K562 (cell line): ENCODE results near the gene EXT2. TPM values are rescaled to one million over a fixed set of nuclear protein-coding genes. Genes with fewer than 3 reads are reported as not detected.

Experiments used
- ATAC-seq: fragments of 200-7000 bp; cut with Tn5 transposase; 3 replicates; pipeline ENCODE4 v1.9.1; 2020; ENCODE audit warnings: moderate library complexity
- BruUV-seq: library from RNA; stranded (reverse); fragments of 400-500 nt; replicated peaks from 2 replicates; lab custom pipeline; 2021; lab: Mats Ljungman, UMichigan
- CTCF ChIA-PET: fragments of 300-600 bp; formaldehyde crosslinking; extraction: SDS; loops from one replicate; lab custom pipeline; 2021; ENCODE audit warnings: low intra/inter-chr PET ratio; lab: Yijun Ruan, JAX
- POLR2A ChIA-PET: fragments of 300-600, 350-650 bp; sonication (Branson Sonifier 250); formaldehyde crosslinking; extraction: SDS; loops from one replicate; lab custom pipeline; 2021; ENCODE audit warnings: antibody characterized with exemption, inconsistent platforms; lab: Yijun Ruan, JAX
- DNase-seq, 4 experiments: peaks; one replicate each; pipeline versions ENCODE4 v3.0.0 to v3.0.0-alpha.2; 2011 to 2018; ENCODE audit warnings: low spot score in 3 of 4, mixed read lengths in 3 of 4; ENCODE audit errors: extremely low read depth in 1 of 4
- FAIRE-seq: peaks from 2 replicates; lab custom pipeline; 2011; peaks lifted over from hg19 to GRCh38; lab: Jason Lieb, UNC
- H2AFZ ChIP-seq: 2 replicates; pipeline ENCODE4 v1.6.0; 2011; ENCODE audit warnings: low read depth, low read length, control low read depth, inconsistent platforms
- H3K27ac ChIP-seq: fragments of 200-600 bp; 3 replicates; pipeline ENCODE4 v1.8.0; 2011; ENCODE audit warnings: low read depth, mild to moderate bottlenecking, control low read depth, inconsistent platforms, low read length, moderate library complexity, mixed read lengths; ENCODE audit errors: extremely low read depth
- H3K27me3 ChIP-seq, 2 experiments: fragments of 300-600 bp in 1 of 2; 2 replicates in 1 of 2; 3 replicates in 1 of 2; pipeline versions ENCODE4 v1.6.0 to v1.8.0; 2011; ENCODE audit warnings: inconsistent platforms in 2 of 2, low read length in 2 of 2, mild to moderate bottlenecking in 1 of 2, mixed read lengths in 1 of 2, moderate library complexity in 1 of 2; ENCODE audit not compliant: control insufficient read depth in 2 of 2, insufficient read depth in 2 of 2
- H3K36me3 ChIP-seq: fragments of 300-600 bp; 3 replicates; pipeline ENCODE4 v1.8.0; 2011; ENCODE audit warnings: mild to moderate bottlenecking, low read length, inconsistent platforms; ENCODE audit not compliant: control insufficient read depth, insufficient read depth
- H3K4me1 ChIP-seq, 2 experiments: fragments of 200-600 bp in 1 of 2; replicated peaks in 1 of 2; 2 replicates in 1 of 2; 3 replicates in 1 of 2; pipeline versions ENCODE4 v1.5.1 to v1.8.0; 2011; ENCODE audit warnings: inconsistent platforms in 2 of 2, low read length in 2 of 2, mild to moderate bottlenecking in 1 of 2, mixed read lengths in 1 of 2, moderate library complexity in 1 of 2; ENCODE audit not compliant: control insufficient read depth in 2 of 2, insufficient read depth in 2 of 2
- H3K4me2 ChIP-seq: 2 replicates; pipeline ENCODE4 v1.6.1; 2011; ENCODE audit warnings: low read length, control low read depth, inconsistent platforms, mixed read lengths; ENCODE audit not compliant: insufficient read depth
- H3K4me3 ChIP-seq: fragments of 200-600 bp; sonication (generic), shearing (Covaris generic); 2 replicates; pipeline ENCODE4 v1.5.1; 2016; ENCODE audit warnings: control low read depth, inconsistent platforms
- H3K79me2 ChIP-seq: fragments of 200-600 bp; 3 replicates; pipeline ENCODE4 v1.8.0; 2011; ENCODE audit warnings: low read length, inconsistent platforms; ENCODE audit not compliant: control insufficient read depth, insufficient read depth
- H3K9ac ChIP-seq, 2 experiments: 2 replicates each; pipeline versions ENCODE4 v1.6.0 to v1.6.1; 2011; ENCODE audit warnings: low read depth in 2 of 2, low read length in 2 of 2, control low read depth in 1 of 2, inconsistent platforms in 1 of 2, mild to moderate bottlenecking in 1 of 2, mixed read lengths in 1 of 2; ENCODE audit not compliant: insufficient read depth in 1 of 2
- H3K9me1 ChIP-seq: one replicate; pipeline ENCODE4 v1.6.0; 2011; ENCODE audit warnings: inconsistent platforms, mild to moderate bottlenecking, low read length, moderate library complexity; ENCODE audit not compliant: control insufficient read depth, insufficient read depth
- H3K9me3 ChIP-seq: replicated peaks from 2 replicates; pipeline ENCODE4 v1.5.1; 2011; ENCODE audit warnings: low read depth, low read length, inconsistent platforms; ENCODE audit not compliant: control insufficient read depth, insufficient read depth
- H4K20me1 ChIP-seq: replicated peaks from 2 replicates; pipeline ENCODE4 v1.6.1; 2011; ENCODE audit warnings: low read length, inconsistent platforms, mixed read lengths; ENCODE audit not compliant: control insufficient read depth, insufficient read depth
- GTF2F1 ChIP-seq: IDR thresholded peaks from 2 replicates; pipeline ENCODE4 v1.6.1; 2011; ENCODE audit warnings: low read depth, low read length, improper control_type of control experiment
- KAT2B ChIP-seq: IDR thresholded peaks from one replicate; pipeline ENCODE4 v1.6.1; 2012; ENCODE audit warnings: low read depth, mild to moderate bottlenecking, control low read depth, inconsistent platforms, low read length, moderate library complexity
- SP2 ChIP-seq: IDR thresholded peaks from 2 replicates; pipeline ENCODE4 v1.6.1; 2011; ENCODE audit warnings: mild to moderate bottlenecking, low read depth, low read length, moderate library complexity; ENCODE audit not compliant: poor library complexity, severe bottlenecking; ENCODE audit errors: extremely low read depth
- ZBTB1 ChIP-seq: sonication (generic); formaldehyde crosslinking; IDR thresholded peaks from 2 replicates; pipeline ENCODE4 v1.8.1; 2023; ENCODE audit warnings: missing genetic modification reagents, low read depth, mild to moderate bottlenecking, borderline replicate concordance
- WGBS: fragments of 100-300 bp; shearing (Covaris generic); methylation state at CpG from one replicate; pipeline ENCODE4 v1.1.6; 2016; ENCODE audit warnings: low coverage, mixed read lengths; ENCODE audit not compliant: insufficient coverage; ENCODE audit errors: missing lambda C conversion rate; 5-methylcytosine and 5-hydroxymethylcytosine counted together
- in situ Hi-C: fragments of 300-500 bp; cut with MboI; formaldehyde crosslinking; loops from 4 replicates; pipeline ENCODE4 v1.15.0; 2018; ENCODE audit warnings: inconsistent platforms, mixed read lengths
- intact Hi-C: fragments of 100-400 bp; cut with micrococcal nuclease; formaldehyde crosslinking; loops from 2 replicates; pipeline ENCODE4 v1.14.2; 2022
- polyA plus RNA-seq, 8 experiments: library from polyadenylated mRNA; depleted of rRNA in 4 of 8; stranded (reverse) in 5 of 8; unstranded in 3 of 8; fragments of >200 nt; fragmentation: Nextera tagmentation in 2 of 8; fragmentation: Illumina TruSeq in 1 of 8; extraction: Ambion mirVana in 2 of 8; extraction: Trizol in 1 of 8; gene quantifications; 2 replicates each; pipeline versions ENCODE4 v1.2.1 to v1.2.3, GENCODE V29; 2011 to 2014; ENCODE audit warnings: inconsistent platforms in 1 of 8, missing spikeins in 1 of 8
- total RNA-seq, 7 experiments: library from RNA; depleted of rRNA in 6 of 7; stranded (reverse); fragments of >200 nt in 6 of 7; fragmentation: Illumina TruSeq in 2 of 7; extraction: Trizol in 2 of 7; gene quantifications; 2 replicates each; pipeline versions ENCODE4 v1.2.1 to v1.2.3, GENCODE V29; 2011 to 2021; ENCODE audit warnings: low replicate concordance in 1 of 7
- TF ChIP-seq, protein P1 (sequence below): fragments of 450-650 bp; IDR thresholded peaks from 2 replicates; pipeline ENCODE4 v1.6.1; 2017; ENCODE audit warnings: antibody characterized with exemption, mild to moderate bottlenecking
- TF ChIP-seq, protein P2 (sequence below): fragments of 250-450 bp; sonication (Bioruptor Pico); IDR thresholded peaks from 2 replicates; pipeline ENCODE4 v1.8.0; 2022; ENCODE audit warnings: moderate library complexity, mild to moderate bottlenecking, inconsistent platforms
- TF ChIP-seq, protein P3 (sequence below), 3 experiments: fragments of 200-800 bp in 1 of 3; sonication (Bioruptor generic) in 1 of 3; sonication (generic) in 1 of 3; formaldehyde crosslinking in 1 of 3; IDR thresholded peaks; 2 replicates each; pipeline versions ENCODE4 v1.6.1 to v1.8.0; 2016 to 2022; ENCODE audit warnings: mild to moderate bottlenecking in 2 of 3, missing compliant biosample characterization in 2 of 3, missing genetic modification characterization in 2 of 3, missing genetic modification reagents in 1 of 3

EXT2 gene
- total and polyA plus RNA-seq, 9 of the 15 experiments (the other 6 are each of a cell fraction or from before 2014, with no cell fraction given) = 7.5 to 52.1 (median 38.1) TPM

DNA sequence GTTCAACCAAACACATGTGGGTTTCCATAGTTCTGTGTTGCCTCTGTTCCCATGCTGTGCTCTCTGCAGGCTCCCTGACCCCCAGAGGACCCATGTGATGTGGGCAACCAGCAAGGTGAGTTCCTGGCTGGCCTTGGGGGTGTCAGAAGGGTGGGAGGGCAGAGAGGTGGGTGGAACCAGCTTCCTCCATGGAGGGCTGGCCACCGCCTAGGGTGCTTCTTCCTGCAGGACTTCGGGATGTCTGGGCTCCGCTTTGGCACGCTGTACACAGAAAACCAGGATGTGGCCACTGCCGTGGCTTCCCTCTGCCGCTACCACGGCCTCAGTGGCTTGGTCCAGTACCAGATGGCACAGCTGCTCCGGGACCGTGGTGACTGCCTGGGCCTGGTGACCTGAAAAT lies 14.5 kb upstream of the EXT2 start (continued):
- TF ChIP-seq, protein P1, sequence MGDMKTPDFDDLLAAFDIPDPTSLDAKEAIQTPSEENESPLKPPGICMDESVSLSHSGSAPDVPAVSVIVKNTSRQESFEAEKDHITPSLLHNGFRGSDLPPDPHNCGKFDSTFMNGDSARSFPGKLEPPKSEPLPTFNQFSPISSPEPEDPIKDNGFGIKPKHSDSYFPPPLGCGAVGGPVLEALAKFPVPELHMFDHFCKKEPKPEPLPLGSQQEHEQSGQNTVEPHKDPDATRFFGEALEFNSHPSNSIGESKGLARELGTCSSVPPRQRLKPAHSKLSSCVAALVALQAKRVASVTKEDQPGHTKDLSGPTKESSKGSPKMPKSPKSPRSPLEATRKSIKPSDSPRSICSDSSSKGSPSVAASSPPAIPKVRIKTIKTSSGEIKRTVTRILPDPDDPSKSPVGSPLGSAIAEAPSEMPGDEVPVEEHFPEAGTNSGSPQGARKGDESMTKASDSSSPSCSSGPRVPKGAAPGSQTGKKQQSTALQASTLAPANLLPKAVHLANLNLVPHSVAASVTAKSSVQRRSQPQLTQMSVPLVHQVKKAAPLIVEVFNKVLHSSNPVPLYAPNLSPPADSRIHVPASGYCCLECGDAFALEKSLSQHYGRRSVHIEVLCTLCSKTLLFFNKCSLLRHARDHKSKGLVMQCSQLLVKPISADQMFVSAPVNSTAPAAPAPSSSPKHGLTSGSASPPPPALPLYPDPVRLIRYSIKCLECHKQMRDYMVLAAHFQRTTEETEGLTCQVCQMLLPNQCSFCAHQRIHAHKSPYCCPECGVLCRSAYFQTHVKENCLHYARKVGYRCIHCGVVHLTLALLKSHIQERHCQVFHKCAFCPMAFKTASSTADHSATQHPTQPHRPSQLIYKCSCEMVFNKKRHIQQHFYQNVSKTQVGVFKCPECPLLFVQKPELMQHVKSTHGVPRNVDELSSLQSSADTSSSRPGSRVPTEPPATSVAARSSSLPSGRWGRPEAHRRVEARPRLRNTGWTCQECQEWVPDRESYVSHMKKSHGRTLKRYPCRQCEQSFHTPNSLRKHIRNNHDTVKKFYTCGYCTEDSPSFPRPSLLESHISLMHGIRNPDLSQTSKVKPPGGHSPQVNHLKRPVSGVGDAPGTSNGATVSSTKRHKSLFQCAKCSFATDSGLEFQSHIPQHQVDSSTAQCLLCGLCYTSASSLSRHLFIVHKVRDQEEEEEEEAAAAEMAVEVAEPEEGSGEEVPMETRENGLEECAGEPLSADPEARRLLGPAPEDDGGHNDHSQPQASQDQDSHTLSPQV = no peak
- TF ChIP-seq, protein P2, sequence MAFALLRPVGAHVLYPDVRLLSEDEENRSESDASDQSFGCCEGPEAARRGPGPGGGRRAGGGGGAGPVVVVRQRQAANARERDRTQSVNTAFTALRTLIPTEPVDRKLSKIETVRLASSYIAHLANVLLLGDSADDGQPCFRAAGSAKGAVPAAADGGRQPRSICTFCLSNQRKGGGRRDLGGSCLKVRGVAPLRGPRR = no peak
- no peak for TF ChIP-seq SP2

DNA sequence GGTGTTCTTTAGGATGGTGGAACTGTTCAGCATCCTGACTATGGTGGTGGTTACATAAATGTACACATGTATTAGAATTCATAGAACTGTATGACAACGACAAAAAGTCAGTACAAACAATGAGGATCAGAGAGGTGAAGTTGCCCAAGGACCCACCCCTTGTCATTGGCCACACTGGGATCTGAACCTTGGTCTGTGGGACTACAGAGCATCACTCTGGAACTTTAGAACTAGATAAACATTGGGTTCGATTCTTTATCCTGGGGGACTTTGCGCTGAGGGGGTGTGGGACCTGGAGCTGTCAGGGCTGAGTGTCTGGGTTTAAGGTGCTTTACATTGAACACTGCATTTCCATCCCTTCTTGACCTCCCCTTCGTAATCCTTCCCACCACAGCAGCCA lies 12.8 kb upstream of the EXT2 start:
- BruUV-seq = no TSS peak
- DNase-seq = no peak
- no peak for TF ChIP-seq KAT2B
- TF ChIP-seq, protein P3, sequence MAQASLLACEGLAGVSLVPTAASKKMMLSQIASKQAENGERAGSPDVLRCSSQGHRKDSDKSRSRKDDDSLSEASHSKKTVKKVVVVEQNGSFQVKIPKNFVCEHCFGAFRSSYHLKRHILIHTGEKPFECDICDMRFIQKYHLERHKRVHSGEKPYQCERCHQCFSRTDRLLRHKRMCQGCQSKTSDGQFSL (CRISPR knock-in tag; IDR thresholded peaks at IDR 0.05) = no peak
- TF ChIP-seq, protein P3 (tag; IDR thresholded peaks at IDR 0.05) = no peak
- no peak for TF ChIP-seq ZBTB1 (CRISPR knock-in tag)
- no peak for TF ChIP-seq GTF2F1
- H4K20me1 ChIP-seq = no peaks in the 10 kb centered on the region
- no peak overlapping the region for H3K9ac ChIP-seq
- H3K4me3 ChIP-seq = no peak overlapping the region
- no peaks in the 10 kb centered on the region for H3K9me1 ChIP-seq
- no peaks in the 10 kb centered on the region for H3K79me2 ChIP-seq
- no peak for FAIRE-seq
- POLR2A ChIA-PET = interaction anchor here (1.1 kb wide), 1 partner anchor 9 kb away, joined by 3 read pairs; no protein-coding TSS in a partner anchor
- WGBS = 46% methylated on average over 4 of the region's 4 CpGs
- no peaks in the 10 kb centered on the region for H3K27me3 ChIP-seq
- no peaks in the 10 kb centered on the region for H3K4me1 ChIP-seq
- H3K36me3 ChIP-seq = peaks cover 2% of the 10 kb centered on the region; the same call in 1 of the 3 replicates
- CTCF ChIA-PET = no interaction called here
- intact Hi-C loops = no loop called here
- no peak for ATAC-seq
- H3K27ac ChIP-seq = no peak overlapping the region
- no peak overlapping the region for H2AFZ ChIP-seq
- in situ Hi-C loops = no loop called here
- H3K9me3 ChIP-seq = no peaks in the 10 kb centered on the region
- H3K4me2 ChIP-seq = no peak overlapping the region
